GM12878 (cell line): Measurements from ENCODE around the gene FADS3. TPM values are rescaled to one million over a fixed set of nuclear protein-coding genes. Genes with fewer than 3 reads are reported as not detected.

Experiments
- ATAC-seq: fragments of 200-7000 bp; cut with Tn5 transposase; 3 replicates; pipeline ENCODE4 v1.9.1; 2020; ENCODE audit warnings: mild to moderate bottlenecking, moderate library complexity
- BruUV-seq: library from RNA; stranded (reverse); fragments of 400-500 nt; replicated peaks from 2 replicates; lab custom pipeline; 2021; lab: Mats Ljungman, UMichigan
- CTCF ChIA-PET: fragments of 300-600 bp; sonication (Branson Sonifier 250); formaldehyde crosslinking; extraction: SDS; loops from one replicate; lab custom pipeline; 2021; ENCODE audit warnings: inconsistent platforms; lab: Yijun Ruan, JAX
- POLR2A ChIA-PET: fragments of 350-600 bp; formaldehyde crosslinking; extraction: SDS; loops from one replicate; lab custom pipeline; 2021; ENCODE audit warnings: inconsistent platforms; lab: Charles Lee
- RAD21 ChIA-PET: fragments of 300-600 bp; sonication (Branson Sonifier 250); formaldehyde crosslinking; loops from one replicate; lab custom pipeline; 2023; ENCODE audit warnings: antibody characterized with exemption; ENCODE audit not compliant: unreplicated experiment; lab: Charles Lee
- SMC1A ChIA-PET: fragments of 300-600 bp; sonication (Branson Sonifier 250); formaldehyde crosslinking; loops from one replicate; lab custom pipeline; 2023; ENCODE audit not compliant: unreplicated experiment, uncharacterized antibody; lab: Charles Lee
- DNase-seq: peaks from one replicate; pipeline ENCODE4 v3.0.0-alpha.2; 2011; ENCODE audit warnings: low read depth, low spot score
- FAIRE-seq: peaks from 3 replicates; lab custom pipeline; 2011; peaks lifted over from hg19 to GRCh38; lab: Jason Lieb, UNC
- H2AFZ ChIP-seq: 2 replicates; pipeline ENCODE4 v1.6.0; 2011; ENCODE audit warnings: low read depth, low read length, control low read depth; ENCODE audit not compliant: control insufficient read depth
- H3K27ac ChIP-seq: 2 replicates; pipeline ENCODE4 v1.5.1; 2011; ENCODE audit warnings: control low read depth; ENCODE audit not compliant: control insufficient read depth, insufficient read depth
- H3K27me3 ChIP-seq, 2 experiments: replicated peaks in 1 of 2; 2 replicates each; pipeline versions ENCODE4 v1.6.0 to v1.6.1; 2011; ENCODE audit warnings: low read length in 1 of 2; ENCODE audit not compliant: control insufficient read depth in 2 of 2, insufficient read depth in 2 of 2
- H3K36me3 ChIP-seq, 2 experiments: 2 replicates each; pipeline ENCODE4 v1.5.1; 2011; ENCODE audit warnings: low read length in 1 of 2; ENCODE audit not compliant: control insufficient read depth in 2 of 2, insufficient read depth in 2 of 2
- H3K4me1 ChIP-seq: 2 replicates; pipeline ENCODE4 v1.6.1; 2011; ENCODE audit warnings: mild to moderate bottlenecking, low read length, moderate library complexity, mixed read lengths; ENCODE audit not compliant: control insufficient read depth, insufficient read depth
- H3K4me2 ChIP-seq: 2 replicates; pipeline ENCODE4 v1.6.0; 2011; ENCODE audit warnings: control low read depth; ENCODE audit not compliant: control insufficient read depth, insufficient read depth
- H3K4me3 ChIP-seq: fragments of 200-600 bp; sonication (generic); 2 replicates; pipeline ENCODE4 v1.5.1; 2016
- H3K79me2 ChIP-seq: 2 replicates; pipeline ENCODE4 v1.6.0; 2011; ENCODE audit warnings: low read length; ENCODE audit not compliant: control insufficient read depth, insufficient read depth
- H3K9ac ChIP-seq: 2 replicates; pipeline ENCODE4 v1.8.0; 2011; ENCODE audit warnings: low read length, control low read depth, mixed read lengths; ENCODE audit not compliant: control insufficient read depth, insufficient read depth
- H3K9me3 ChIP-seq: replicated peaks from 3 replicates; pipeline ENCODE4 v1.5.1; 2011; ENCODE audit warnings: mild to moderate bottlenecking, low read length; ENCODE audit not compliant: control insufficient read depth, insufficient read depth
- H4K20me1 ChIP-seq: 2 replicates; pipeline ENCODE4 v1.6.0; 2011; ENCODE audit not compliant: control insufficient read depth, insufficient read depth
- MAX ChIP-seq: IDR thresholded peaks from 2 replicates; pipeline ENCODE4 v1.6.1; 2012; ENCODE audit warnings: low read depth, low read length, improper control_type of control experiment
- POLR2AphosphoS5 ChIP-seq: IDR thresholded peaks from 2 replicates; pipeline ENCODE4 v1.6.1; 2011; ENCODE audit warnings: mild to moderate bottlenecking, low read length, inconsistent platforms
- RCOR1 ChIP-seq: conservative IDR thresholded peaks from 2 replicates; pipeline ENCODE4 v1.6.1; 2012; ENCODE audit warnings: low read depth, low read length, improper control_type of control experiment
- SREBF2 ChIP-seq: IDR thresholded peaks from 2 replicates; pipeline ENCODE4 v1.6.1; 2012; ENCODE audit warnings: mild to moderate bottlenecking, low read length
- SRF ChIP-seq, 2 experiments: IDR thresholded peaks; 2 replicates each; pipeline ENCODE4 v1.6.1; 2011; ENCODE audit warnings: low read depth in 2 of 2, low read length in 2 of 2, mild to moderate bottlenecking in 1 of 2, moderate library complexity in 1 of 2
- ZNF622 ChIP-seq: fragments of 450-650 bp; IDR thresholded peaks from 2 replicates; pipeline ENCODE4 v1.6.1; 2017; ENCODE audit warnings: mild to moderate bottlenecking, inconsistent platforms
- WGBS: methylation state at CpG from one replicate; pipeline ENCODE4 v1.1.6; 2016; ENCODE audit warnings: low lambda C conversion rate; ENCODE audit not compliant: insufficient replicate concordance, insufficient coverage; ENCODE audit errors: missing lambda C conversion rate; 5-methylcytosine and 5-hydroxymethylcytosine counted together
- in situ Hi-C: fragments of 300-500 bp; cut with MboI; formaldehyde crosslinking; loops from 9 replicates; pipeline ENCODE4 v1.14.3; 2018; ENCODE audit warnings: mixed read lengths
- intact Hi-C: fragments of 100-400 bp; cut with micrococcal nuclease; formaldehyde crosslinking; loops from one replicate; pipeline ENCODE4 v1.14.2; 2022; ENCODE audit not compliant: unreplicated experiment
- polyA plus RNA-seq, 11 experiments: library from polyadenylated mRNA; depleted of rRNA in 4 of 11; unstranded in 6 of 11; stranded (reverse) in 5 of 11; fragments of >200 nt; fragmentation: Nextera tagmentation in 4 of 11; fragmentation: Illumina TruSeq in 1 of 11; extraction: Ambion mirVana in 4 of 11; extraction: Trizol in 1 of 11; gene quantifications; 1 replicate in 1 of 11; 2 replicates in 10 of 11; pipeline versions ENCODE4 v1.2.1 to v1.2.3, GENCODE V29; 2011 to 2016; ENCODE audit warnings: inconsistent platforms in 2 of 11, missing spikeins in 2 of 11, low read depth in 1 of 11
- total RNA-seq, 4 experiments: library from RNA; depleted of rRNA in 3 of 4; stranded (reverse); fragments of >200 nt in 3 of 4; fragmentation: Illumina TruSeq in 1 of 4; extraction: Trizol in 1 of 4; gene quantifications; 2 replicates each; pipeline versions ENCODE4 v1.2.1 to v1.2.3, GENCODE V29; 2013 to 2021

The FADS3 gene
- total and polyA plus RNA-seq, 10 of the 15 experiments (the other 5 are each of a cell fraction or from before 2014, with no cell fraction given) = 0.23 to 8.1 (median 4.2) TPM

DNA sequence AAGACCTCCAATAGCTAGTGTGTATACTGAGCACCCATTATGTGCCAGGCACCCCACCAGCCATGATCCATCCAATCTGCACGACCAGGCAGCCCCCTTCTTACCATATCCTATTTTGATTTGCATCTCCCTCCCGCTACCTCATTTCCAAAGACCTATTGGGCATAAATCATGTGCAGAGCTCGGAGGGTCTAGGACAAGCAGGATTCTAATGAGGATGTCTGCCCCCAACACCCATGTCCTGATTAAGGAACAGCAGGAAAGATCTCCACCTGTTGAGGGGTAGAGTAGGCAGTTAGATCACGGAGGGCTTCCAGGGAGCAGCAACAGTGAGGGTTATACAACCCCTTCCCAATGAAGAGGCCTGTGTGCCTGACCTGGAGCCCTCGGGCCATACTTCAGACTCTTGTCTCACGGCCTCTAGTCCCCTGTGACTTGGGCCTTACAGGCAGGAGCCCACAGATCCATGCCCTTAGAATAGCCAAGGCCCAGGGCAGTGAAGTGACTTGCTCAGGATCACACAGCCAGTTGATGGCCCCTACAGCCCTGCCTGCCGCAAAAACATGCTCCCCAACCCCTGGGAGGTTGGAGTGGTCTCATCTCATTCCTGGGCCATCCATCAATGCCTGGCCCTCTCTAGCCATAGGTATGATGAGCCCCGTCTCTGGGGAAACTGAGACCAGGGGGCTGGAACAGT, 22.5 kb upstream of the FADS3 start:
- Histone ChIP-seq H3K4me2 (no peak overlapping the region), H3K9me3 (no peaks in the 10 kb centered on the region), H3K27me3 (peaks cover 4 to 8% of the 10 kb centered on the region in 2 experiments; a peak in 3 of 4 replicates)
- no TSS peak for BruUV-seq
- POLR2A ChIA-PET = no interaction called here
- intact Hi-C loops (no loop called here), in situ Hi-C loops (no loop called here)
- no peak for ATAC-seq
- no peak for DNase-seq
- TF ChIP-seq MAX (no peak), RCOR1 (no peak), ZNF622 (no peak), SREBF2 (no peak), SRF (IDR thresholded peaks at IDR 0.05; ENCODE audit: low read depth in 2 of 2, low read length in 2 of 2) (no peak), POLR2AphosphoS5 (no peak)
- TF ChIP-seq, all 136 proteins: peak for 0
- 20% methylated on average over 8 of the region's 8 CpGs for WGBS
- no peak for FAIRE-seq
- Histone ChIP-seq H3K4me1 (no peaks in the 10 kb centered on the region), H3K27ac (no peak overlapping the region), H2AFZ (no peak overlapping the region), H3K36me3 (no peaks in the 10 kb centered on the region), H4K20me1 (no peaks in the 10 kb centered on the region), H3K79me2 (no peaks in the 10 kb centered on the region), H3K4me3 (no peak overlapping the region), H3K9ac (no peak overlapping the region)
- CTCF ChIA-PET = interaction anchor here (1.1 to 1.9 kb wide), 2 partner anchors 15 to 168 kb away, joined by 5 to 12 read pairs; no protein-coding TSS in a partner anchor
- SMC1A ChIA-PET = no interaction called here
- RAD21 ChIA-PET = interaction anchor here (1.7 kb wide), 1 partner anchor 168 kb away, joined by 5 read pairs; no protein-coding TSS in a partner anchor
